GM18502 (cell line): Measurements from ENCODE around the gene GID4.

Source experiments
- ATAC-seq: cut with Tn5 transposase; IDR thresholded peaks from one replicate; pipeline ENCODE4 v1.9.1; 2021; ENCODE audit warnings: mild to moderate bottlenecking; ENCODE audit not compliant: unreplicated experiment, poor library complexity

GID4 gene

DNA sequence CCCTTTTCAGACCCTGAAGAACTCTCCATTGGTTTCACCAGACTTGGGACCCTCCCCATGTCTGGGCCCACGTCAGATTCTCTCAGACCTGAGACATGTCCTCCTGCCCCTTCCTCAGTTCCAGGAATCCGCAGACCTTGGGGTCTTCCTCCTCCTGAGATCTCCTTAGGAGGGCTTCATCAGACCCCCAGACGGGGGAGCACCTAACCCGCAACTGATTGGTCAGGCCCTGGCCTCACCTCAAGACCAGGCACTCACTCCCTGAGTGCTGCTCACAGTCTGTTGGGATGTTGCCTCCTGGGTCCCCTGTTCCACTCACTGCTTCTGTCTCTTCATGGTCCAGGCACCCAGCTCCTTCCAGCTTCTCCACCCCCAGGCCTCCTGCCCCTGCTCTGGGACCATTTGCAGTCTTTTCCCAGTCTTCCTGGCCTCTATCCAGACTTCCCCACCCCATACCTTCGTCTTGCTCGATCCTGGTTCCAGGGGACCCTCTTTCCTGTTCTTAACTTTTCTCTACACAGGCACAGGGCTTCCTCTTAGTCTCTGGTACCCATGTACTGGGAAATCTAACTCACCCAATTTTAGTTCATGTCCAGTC, 1.2 kb downstream of the GID4 start:
- ATAC-seq = no peak

DNA sequence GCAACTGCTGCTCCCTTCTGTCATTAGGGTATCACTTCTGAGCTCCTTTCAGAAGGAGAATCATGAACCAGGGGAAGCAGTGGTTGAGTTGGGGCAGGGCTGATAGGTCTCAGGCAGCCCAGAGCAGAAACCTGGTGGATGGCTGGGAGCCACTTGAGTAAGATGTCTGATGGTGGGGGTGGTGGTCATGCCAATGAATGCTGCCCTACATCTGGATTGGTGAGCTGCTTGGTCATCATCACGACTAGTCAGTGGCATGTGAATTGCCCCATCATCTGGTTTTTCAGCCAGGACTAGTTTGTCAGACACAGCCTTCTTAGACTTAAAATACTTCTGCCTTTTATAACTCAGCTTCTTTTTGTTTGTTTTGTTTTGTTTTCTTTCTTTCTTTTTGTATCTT, 2.6 kb downstream of the GID4 start:
- no peak for ATAC-seq

DNA sequence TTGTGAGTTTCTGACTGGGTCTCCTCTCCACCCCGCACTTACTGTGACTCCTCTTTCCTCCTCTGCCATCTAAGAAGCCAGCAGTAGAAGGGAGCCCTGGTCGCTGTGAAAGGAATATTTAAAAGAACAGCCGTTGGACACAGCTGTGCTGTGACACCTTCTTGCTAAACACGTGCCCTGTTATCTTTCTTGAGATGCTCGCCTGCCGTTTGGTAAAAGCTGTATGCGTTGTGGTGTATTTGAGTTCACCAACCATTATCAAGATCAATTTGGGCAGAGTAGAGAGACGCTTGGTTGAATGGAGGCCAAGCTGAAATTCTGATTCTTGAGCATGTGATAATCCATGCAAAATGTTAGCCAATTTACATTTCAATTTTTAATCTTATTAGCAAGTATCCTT, 3.8 kb downstream of the GID4 start:
- no peak for ATAC-seq

DNA sequence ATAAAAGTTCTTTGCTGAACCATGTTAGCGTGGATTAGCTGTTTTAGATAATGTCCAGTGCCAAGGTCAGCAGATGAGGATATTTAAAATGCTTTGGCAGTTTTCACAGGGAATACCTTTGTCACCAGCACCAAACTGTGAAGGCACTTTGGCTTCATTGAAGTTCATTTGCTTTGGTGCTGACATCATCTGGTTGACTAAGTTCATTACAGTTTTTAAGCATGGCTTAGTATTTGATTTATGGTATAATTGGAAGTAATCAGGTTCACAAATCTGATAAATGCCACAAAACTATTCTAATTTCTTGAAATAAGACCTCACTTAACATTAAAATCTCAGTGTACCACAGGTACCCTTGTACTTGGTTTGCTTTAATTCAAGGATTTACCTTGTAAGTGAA, 4.3 kb downstream of the GID4 start:
- ATAC-seq = no peak

DNA sequence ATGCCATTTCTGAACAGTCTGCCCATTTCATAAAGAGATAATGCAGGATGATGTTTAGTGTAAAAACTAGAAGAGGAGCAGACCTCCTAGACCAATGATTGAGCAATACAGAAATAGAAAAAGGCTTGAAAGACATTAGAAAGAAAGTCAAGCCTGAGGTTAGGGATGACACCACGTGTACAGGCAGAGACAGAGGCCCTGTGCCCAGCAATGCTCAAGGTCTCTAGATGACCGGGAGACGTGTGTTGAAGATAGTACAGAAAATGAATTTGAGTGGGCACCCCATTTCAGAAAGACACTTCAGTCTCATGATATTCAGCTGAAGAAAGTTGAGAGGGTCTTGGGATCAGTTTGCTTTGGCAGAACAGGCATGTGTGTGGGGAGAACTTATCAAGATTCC, 5.4 kb downstream of the GID4 start:
- no peak for ATAC-seq

DNA sequence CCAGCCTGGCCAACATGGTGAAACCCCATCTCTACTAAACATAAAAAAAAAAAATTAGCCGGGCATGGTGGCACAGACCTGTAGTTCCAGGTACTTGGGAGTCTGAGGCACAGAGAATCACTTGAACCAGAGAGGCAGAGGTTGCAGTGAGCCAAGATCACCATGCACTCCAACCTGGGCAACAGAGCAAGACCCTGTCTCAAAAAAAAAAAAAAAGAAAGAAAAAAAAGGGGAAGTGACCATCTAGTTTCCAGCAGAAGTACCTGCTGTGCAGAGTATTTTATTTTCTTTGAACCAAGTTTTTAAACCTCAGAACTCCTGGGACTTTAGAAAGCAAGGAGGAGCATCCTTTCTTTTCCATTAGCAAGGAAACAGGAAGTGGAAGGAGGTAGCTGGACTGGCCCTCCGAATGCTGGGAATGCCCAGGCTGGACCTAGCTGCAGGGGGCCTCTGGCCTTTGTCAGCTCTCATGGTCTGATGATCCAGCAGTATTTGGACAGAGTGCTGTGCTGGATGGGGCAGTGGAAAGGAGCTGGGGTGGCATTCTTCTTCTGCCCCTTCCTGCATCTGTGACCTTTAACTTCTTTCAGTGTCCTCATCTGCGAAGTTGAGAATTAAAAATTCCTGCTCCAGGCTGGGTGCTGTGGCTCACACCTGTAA, 6.6 kb downstream of the GID4 start:
- no peak for ATAC-seq

DNA sequence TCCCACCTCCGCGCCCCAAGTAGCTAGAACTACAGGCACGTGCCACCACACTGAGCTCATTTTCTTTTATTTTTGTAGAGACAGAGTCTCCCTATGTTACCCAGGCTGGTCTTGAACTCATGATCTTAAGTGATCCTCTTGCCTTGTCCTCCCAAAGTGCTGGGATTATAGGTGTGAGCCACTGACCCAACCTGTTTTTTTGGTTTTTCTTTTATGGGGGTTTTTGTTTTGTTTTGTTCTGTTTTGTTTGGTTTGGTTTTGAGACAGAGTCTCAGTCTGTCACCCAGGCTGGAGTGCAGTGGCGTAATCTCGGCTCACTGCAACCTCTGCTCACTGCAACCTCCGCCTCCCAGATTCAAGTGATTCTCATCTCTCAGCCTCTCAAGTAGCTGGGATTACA, 16.4 kb downstream of the GID4 start:
- no peak for ATAC-seq

DNA sequence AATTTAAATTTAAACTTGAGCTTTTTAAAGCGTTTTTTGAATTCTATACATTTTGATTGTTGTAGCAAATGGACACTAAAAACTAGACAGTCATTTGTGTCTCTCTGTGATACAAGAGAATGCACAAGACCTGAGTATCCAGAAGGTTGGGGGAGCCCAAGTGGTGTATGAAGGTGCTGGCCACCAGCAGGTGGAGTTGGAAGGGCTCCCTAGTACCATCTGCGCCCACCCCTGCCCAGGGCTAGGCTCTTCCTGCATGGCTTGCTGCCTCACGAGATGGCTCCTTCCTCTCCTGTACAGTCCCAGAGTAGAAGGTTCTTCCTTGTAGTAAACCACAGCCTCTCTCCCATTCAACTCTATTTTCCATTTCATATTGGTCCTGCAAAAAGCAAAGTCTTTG, 17.0 kb downstream of the GID4 start:
- ATAC-seq = no peak

DNA sequence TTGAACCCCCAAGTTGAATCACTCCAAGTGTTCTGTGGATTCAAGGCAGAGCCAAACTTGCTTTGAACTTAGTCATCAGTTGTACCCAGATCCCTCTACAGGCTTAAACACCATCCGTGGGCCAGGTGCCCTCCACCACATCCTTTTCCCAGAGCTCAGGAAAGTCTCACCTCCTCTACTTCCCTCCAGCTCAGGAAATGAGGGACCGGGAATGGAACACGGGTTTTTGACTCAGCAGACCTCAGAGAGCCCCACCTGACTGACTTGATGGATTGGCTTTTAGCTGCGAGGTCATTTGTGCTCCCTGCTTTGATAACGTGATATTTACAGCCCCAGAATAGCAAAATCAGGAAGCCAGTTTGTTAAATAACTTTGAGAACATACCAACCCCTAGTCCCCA, 20.1 kb downstream of the GID4 start:
- ATAC-seq = no peak

DNA sequence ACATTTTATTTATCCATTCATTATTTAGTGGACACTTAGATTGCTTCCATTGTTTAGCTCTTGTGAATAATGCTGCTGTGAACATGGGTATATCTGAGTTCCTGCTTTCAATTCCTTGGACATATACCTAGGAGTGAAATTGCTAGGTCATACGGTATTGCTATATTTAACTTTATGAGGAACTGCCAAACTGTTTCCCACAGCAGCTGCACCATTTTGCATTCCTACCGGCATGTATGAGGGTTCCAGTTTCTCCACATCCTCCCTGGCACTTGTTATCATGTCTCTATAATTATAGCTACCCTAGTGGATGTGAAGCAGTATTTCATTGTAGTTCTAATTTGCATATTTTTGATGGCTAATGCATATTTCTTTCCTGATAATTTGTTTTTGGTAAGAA, 24.8 kb downstream of the GID4 start:
- ATAC-seq = no peak

DNA sequence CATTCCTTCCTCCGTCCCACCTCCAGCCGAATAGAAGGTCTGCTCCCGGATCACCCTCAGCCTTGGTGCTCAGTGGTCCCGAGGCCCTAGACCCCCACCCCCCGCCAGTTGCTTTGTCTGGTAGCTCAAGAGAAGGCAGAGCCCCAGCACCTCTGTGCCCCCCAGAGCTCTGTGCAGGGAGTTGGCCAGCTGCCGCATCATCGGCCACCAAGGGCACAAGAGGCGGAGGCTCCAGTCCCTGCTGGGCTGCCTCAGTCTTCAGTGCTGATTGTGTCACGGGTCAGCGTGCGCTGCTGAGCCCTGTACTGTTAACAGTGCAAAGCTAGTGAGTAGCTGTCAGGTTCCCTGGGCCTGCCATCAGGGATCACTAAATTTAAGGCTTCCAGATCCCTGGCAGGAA, 26.3 kb downstream of the GID4 start:
- ATAC-seq = no peak

DNA sequence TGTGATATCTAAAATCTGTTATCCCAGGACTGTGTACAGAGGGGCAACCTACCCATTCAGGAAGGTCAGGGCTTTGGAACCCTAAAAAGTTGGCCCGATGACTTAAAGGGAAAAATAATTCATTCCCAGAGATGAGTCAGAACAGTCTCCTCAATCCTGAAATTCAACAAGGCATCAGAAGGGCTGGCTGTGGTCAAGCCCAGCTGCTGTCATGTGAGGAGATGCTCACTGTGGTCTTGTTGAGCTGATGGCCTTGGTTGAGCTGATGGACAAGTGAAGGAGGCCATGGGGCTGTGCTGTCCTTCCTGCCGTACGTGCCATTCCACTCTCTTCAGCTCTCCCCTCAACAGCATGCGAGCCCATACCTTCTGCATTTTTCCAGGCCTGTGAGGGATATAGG, 27.7 kb downstream of the GID4 start:
- no peak for ATAC-seq

DNA sequence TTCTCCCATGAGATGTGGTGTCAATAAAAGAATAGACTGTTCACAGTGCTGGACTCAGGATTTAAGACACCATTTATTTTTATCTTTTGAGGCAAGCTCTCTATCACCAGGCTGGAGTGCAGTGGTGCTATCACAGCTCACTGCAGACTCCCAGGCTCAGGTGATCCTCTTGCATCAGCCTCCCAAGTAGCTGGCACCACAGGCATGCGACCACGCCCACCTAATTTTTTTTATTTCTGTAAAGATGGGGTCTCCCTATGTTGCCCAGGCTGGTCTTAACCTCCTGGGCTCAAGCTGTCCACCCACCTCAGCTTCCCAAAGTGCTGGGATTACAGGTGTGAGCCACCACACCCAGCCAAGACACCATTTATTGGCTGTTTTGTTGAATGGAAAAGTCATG, 29.9 kb downstream of the GID4 start:
- ATAC-seq = no peak

DNA sequence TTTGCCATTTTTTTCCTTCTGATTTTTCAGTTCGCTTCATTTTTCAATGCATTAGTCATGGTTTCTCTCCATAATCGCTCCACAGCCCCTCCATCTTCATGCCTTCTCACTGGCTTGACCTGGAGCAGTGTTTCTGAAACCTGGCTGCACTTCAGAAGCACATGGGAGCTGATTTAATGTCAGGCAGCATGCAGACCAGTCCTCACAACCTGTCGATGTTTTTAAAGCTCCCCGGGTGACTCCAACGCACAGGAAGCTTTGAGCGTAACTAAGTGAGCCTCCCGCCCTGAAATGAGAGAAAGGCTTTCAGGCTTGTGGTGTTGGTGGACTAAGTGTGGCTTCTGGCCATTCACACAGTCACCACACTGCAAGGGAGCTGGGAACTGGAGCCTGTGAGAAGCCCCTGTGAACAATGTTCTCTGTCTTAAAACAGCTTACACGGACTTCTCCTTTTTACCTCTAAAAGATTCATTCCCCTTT, 31.7 kb downstream of the GID4 start:
- no peak for ATAC-seq

DNA sequence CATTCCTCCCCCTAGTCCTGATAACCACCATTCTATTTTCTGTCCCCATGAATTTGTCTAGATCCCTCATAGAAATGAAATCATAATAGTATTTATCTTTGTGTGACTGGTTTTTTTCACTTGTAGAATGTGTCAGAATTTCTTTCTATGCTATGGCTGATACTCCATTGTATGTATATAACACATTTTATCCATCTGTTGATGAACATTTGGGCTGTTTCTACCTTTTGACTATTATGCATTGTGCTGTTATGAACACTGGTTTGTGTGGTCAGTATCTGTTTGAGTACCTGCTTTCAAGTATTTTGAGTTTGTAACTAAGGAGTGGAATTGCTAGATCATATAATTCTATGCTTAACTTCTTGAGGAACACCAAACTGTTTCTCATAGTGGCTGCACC, 32.5 kb downstream of the GID4 start:
- ATAC-seq = no peak

DNA sequence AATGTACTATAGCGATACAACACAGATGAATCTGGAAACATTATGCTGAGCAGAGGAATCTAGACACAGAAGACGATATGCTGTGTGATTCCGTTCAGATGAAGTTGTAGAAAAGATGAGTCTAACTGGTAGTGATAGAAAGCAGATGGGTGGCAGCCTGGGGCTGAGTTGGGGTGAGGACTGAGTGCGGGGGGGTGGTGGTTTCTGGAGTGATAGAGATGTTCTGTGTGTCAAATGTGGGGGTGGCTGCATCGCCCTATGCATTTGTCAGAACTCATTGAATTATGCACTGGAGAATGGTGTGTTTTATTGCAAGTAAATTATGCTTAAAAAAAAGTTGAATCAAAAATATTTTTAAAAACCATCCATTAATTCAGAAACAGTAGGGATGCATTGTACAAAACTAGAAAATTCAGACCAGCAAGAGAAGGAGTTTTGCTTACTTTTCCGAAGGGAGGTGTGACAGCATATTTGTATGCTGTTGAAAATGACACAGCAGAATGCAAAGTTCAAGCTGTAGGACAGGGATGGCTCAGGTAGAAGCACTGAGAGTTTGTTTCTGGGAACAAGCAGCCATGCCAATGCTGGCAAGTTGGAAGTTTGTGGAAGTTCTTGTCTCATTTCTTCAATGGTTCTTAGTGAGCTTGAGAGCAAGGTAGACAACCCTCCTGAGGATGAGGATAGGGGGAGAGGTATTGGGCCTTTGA, 35.5 kb downstream of the GID4 start:
- ATAC-seq = no peak

DNA sequence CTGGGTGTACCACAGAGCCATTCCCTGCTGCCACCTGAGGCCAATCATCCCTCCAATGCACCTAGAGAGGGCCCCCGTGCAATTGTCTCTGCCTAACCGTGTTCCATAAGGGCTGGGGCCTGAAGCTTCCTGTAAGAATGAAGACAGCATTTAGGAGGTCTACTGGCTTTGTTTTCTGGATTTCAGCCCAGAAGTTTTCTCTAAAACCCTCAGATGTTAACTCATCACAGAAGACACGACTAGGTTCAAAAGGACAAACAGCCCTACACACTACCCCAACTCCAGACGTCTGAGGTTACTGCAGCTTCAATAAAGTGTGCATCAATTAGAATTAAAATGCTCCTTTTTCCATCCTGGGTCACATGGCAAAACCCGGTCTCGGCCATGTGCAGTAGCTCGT, 37.7 kb downstream of the GID4 start:
- ATAC-seq = no peak

DNA sequence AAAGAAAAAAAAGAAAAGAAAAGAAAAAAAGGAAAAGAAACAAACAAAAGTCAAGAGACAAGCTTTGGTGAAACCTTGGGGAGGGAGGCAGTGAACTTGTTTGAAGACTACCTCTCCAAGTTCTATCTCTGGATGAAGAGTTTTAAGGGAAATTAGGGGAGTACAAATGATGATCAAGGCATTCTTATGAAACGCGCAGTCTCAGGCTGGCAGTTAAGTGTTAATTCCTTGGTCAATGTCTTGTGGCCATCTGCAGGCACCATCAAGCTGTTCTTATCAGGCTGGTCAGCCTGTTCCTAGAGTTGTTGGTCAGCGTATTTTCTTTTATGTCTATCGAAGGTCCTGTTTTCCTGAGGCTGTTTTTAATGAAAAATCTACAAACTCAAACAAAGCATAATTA, 40.3 kb downstream of the GID4 start:
- no peak for ATAC-seq

DNA sequence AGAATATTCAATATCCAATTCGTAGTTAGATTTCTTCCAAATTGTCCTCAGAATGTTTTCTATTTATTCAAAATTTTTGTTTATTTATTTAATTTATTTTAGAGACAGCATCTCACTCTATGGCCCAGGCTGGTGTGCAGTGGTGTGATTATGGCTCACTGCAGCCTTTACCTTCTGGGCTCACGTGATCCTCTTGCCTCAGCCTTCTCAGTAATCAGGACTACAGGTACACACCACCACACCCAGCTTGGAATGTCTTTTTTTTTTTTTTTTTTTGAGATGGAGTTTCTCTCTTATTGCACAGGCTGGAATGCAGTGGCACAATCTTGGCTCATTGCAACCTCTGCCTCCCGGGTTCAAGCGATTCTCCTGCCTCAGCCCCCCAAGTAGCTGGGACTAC, 45.0 kb downstream of the GID4 start:
- ATAC-seq = no peak

DNA sequence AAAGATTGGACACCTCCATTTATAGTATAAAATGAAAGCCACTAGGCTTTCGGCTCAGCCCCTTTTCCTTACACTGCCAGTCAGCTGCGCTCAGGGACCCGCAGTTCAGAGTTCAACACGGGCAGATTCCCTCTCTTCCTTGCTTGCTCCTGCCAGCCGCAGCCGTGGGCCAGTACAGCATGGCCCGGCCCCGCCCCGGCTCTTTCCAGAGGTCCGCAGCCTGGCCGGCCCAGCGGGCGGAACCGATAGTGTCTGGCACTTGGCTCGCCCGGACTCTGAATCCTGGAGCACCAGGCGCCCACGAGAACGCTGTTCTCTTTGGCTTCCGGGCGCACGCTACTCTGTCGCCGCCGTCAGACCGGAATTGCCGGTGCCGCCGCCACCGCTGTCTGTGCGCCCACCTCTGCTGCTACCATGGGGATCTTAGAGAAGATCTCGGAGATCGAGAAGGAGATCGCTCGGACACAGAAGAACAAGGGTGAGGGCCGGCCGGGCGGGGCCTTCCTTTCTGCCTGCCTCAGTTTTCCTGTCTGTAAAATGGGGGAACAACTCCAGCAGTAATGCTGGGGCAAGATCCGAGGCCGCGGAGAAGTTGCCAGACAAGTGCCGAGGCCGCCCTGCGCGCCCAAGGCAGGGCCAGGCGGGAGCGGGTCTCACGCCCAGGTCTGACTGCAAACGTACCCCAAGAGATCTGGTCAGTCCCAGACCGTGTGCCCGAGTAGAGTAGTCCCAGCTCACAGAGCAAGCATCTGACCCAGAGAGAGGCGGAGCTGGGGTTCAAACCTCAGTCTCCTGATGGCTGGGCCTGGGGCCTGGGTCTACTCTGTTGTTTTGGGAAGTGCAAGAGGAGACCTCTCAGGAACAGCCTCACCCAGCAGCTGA, 48.6 kb downstream of the GID4 start, which contains the start of gene DRG2:
Gene DRG2, plus strand, starts transcription at position 339 of the 882 bp plus-strand sequence. Its CDS starts 76 bp downstream, at position 415.
- peak; percentile 86 for ATAC-seq

DNA sequence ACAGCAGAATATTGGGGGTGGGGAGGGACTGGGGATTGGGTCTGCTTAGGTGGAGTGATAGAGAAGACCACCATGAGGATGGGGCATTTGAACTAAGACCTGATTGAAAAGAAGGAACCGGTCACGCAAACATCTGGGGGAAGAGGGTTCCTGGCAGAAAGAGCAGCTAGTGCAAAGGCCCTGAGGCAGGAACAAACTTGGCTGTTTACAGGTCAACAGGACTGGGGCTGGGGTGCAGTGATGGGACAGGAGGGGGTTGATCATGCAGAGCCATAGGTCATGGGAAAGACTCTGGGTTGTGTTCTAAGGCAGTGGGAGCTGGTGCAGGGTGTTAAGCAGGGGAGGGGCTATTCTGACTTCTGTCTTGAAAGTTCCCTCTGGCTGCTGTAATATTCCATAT, 50.4 kb downstream of the GID4 start:
- ATAC-seq = no peak
